WERI-Rb-1 (cell line): Measurements from ENCODE around the gene FLOT1.

Experiments used
- DNase-seq: peaks from one replicate; pipeline ENCODE4 v3.0.0-alpha.2; 2020
- H3K27ac ChIP-seq: fragments of 250-450 bp; sonication (Bioruptor Pico); 2 replicates; pipeline ENCODE4 v1.5.1; 2020; ENCODE audit warnings: mild to moderate bottlenecking, moderate library complexity
- H3K27me3 ChIP-seq: fragments of 250-450 bp; sonication (Bioruptor Pico); 2 replicates; pipeline ENCODE4 v1.5.1; 2021; ENCODE audit warnings: mild to moderate bottlenecking, low read depth, moderate library complexity; ENCODE audit not compliant: insufficient read depth, severe bottlenecking
- H3K36me3 ChIP-seq: fragments of 250-450 bp; sonication (Bioruptor Pico); 2 replicates; pipeline ENCODE4 v1.5.1; 2020; ENCODE audit warnings: mild to moderate bottlenecking, moderate library complexity
- H3K4me3 ChIP-seq: 2 replicates; pipeline ENCODE4 v1.5.1; 2011; ENCODE audit warnings: low read depth, mild to moderate bottlenecking, control low read depth, low read length
- H3K9me3 ChIP-seq: fragments of 250-450 bp; sonication (Bioruptor Pico); 2 replicates; pipeline ENCODE4 v1.5.1; 2021; ENCODE audit warnings: mild to moderate bottlenecking, moderate library complexity; ENCODE audit not compliant: severe bottlenecking
- CTCF ChIP-seq: IDR thresholded peaks from 2 replicates; pipeline ENCODE4 v1.5.1; 2011; ENCODE audit warnings: low read depth, mild to moderate bottlenecking, control low read depth, inconsistent platforms, low read length

FLOT1 gene

GRCh38 chr6:30777155-30777485, 34.6 kb upstream of the FLOT1 start:
- no peak overlapping the region for H3K27ac ChIP-seq
- H3K9me3 ChIP-seq, result peaks cover 3% of the 10 kb centered on the region
- H3K36me3 ChIP-seq, result no peaks in the 10 kb centered on the region
- TF ChIP-seq CTCF, result no peak
- DNase-seq, result no peak
- no peaks in the 10 kb centered on the region for H3K27me3 ChIP-seq
- no peak overlapping the region for H3K4me3 ChIP-seq

GRCh38 chr6:30776390-30777154, 34.1 kb upstream of the FLOT1 start:
- no peaks in the 10 kb centered on the region for H3K36me3 ChIP-seq
- peaks cover 3% of the 10 kb centered on the region for H3K9me3 ChIP-seq
- DNase-seq, result no peak
- H3K27ac ChIP-seq, result no peak overlapping the region
- no peak overlapping the region for H3K4me3 ChIP-seq
- no peak for TF ChIP-seq CTCF
- H3K27me3 ChIP-seq, result no peaks in the 10 kb centered on the region

- no peaks in the 10 kb centered on the region for H3K9me3 ChIP-seq
- no peak overlapping the region for H3K4me3 ChIP-seq
- DNase-seq, result no peak
- no peaks in the 10 kb centered on the region for H3K27me3 ChIP-seq
- H3K36me3 ChIP-seq, result no peaks in the 10 kb centered on the region
- no peak overlapping the region for H3K27ac ChIP-seq
- no peak for TF ChIP-seq CTCF
Measured at GRCh38 chr6:30775104-30775503, 32.6 kb upstream of the FLOT1 start.

- no peak overlapping the region for H3K27ac ChIP-seq
- no peak for TF ChIP-seq CTCF
Measured at GRCh38 chr6:30774701-30775100, 32.2 kb upstream of the FLOT1 start.

GRCh38 chr6:30770592-30770991, 28.1 kb upstream of the FLOT1 start:
- Histone ChIP-seq H3K27ac (no peak overlapping the region), H3K36me3 (no peaks in the 10 kb centered on the region), H3K4me3 (no peak overlapping the region), H3K27me3 (no peaks in the 10 kb centered on the region), H3K9me3 (no peaks in the 10 kb centered on the region)
- TF ChIP-seq CTCF, result no peak
- DNase-seq, result no peak

More at GRCh38 chr6:30774701-30775100, 32.2 kb upstream of the FLOT1 start:
- H3K27me3 ChIP-seq, result no peaks in the 10 kb centered on the region
- H3K36me3 ChIP-seq, result no peaks in the 10 kb centered on the region
- no peaks in the 10 kb centered on the region for H3K9me3 ChIP-seq
- no peak for DNase-seq
- H3K4me3 ChIP-seq, result no peak overlapping the region
